Activated T-helper 1 cell treated with Interleukin-2 at 50 U/mL for 16 hours (primary cell): ENCODE results near the gene NRG3.

ENCODE experiments used
- DNase-seq: peaks from one replicate; pipeline ENCODE4 v3.0.0-alpha.2; 2020; ENCODE audit warnings: low read depth

The NRG3 gene

DNA sequence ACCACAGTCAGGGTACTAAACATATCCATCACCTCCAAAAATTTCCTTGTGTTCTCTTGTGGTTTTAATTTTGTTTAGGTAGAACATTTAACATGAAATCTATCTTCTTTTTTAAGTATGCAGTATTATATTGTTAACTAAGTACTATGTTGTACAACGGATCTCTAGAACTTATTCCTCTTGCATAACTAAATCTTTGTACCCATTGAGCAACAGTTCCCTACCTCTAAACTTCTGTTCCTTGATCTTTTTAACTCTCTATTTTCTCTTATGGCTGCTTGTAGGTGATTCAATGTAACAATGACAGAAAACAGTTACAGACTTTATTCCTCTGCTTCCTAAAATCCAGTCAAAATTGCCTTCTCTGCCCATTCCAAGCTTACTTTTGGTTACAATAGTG is 9.9 kb downstream of the NRG3 start:
- DNase-seq, result no peak

- DNase-seq, result no peak
Measured at GRCh38 chr10:81885491-81885890, 10.5 kb downstream of the NRG3 start.

DNA sequence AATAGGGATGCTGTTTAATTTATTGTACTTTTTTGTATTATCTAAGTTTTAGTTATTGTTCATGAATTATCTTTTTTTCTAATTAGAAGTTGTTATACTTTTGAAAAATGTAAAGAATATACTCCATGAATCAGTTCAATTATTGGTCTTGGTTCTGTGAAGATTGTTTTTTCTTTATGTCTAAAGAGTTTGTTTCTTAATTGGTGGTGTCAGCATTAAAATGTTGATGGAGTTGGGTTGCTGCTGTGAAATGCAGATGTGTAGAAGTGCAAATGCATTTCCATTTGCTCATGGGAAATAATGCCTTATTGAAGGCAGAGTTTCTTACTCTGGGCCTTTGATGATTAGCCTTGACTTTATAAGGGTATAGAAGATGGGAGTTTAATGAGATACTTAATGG is 11.9 kb downstream of the NRG3 start:
- no peak for DNase-seq

DNA sequence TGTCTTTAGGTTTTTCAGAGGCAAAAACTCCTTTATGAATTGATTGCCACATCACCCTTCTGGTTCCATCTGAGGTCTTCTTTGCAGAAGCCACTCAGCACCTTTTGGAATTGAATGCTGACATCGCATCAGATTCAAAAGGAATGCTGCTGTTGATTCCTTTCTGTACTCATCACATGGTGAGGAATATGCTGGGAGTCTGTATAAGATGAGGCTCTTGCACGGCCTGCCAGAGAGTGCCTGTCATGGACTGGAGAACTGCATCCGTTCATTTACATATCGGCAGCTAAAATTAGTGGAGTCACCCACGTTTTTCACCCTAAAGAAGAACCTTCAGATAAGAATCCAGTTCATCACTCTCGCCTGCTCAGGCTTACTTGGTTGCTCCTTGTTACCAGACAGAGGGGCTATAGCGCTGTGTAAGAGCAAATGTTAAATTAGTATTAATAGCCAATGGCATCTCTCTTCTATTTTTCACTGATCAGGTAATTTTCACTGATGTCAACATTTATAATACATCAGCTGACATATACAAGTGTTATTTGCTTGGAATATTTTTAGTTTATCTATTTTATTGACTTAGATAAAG is 14.3 kb downstream of the NRG3 start:
- DNase-seq, result no peak

DNA sequence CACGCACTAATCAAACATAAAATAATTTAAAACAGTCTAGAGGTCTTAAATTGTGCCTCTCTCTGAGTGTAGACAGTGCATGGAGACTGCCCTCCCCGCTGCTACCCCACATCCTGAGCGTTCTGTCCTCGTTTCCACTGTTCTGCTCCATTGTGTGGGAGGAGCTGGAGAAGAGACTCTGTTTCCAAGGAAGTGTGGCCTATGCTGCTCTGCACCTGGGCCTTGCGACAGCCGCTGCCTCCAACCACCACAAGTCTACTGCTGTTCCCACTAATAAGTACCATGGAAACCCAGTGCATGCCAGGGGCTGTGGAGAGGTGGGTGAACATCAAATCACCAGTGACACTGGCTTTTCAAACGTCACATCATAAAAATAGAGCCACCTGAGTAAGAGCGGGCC is 19.6 kb downstream of the NRG3 start:
- DNase-seq, result no peak

DNA sequence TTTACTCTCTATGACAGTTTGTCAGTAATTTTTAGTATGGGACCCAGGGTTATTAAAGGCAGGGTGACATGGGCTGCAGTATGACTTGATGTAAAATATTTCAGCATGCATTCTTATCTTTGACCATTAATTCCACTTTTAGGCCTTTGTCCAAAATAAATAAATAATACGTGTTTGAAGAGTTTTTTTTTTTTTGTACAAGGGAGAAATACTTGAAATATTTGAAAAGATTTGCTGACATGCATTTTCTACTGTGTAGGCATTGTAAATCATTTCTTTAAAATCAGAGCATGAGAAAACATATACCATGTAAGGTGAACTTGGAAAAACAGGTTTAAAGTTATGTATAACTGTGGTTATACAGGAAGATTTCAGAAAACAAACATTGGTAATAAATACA is 23.5 kb downstream of the NRG3 start:
- DNase-seq, result no peak

DNA sequence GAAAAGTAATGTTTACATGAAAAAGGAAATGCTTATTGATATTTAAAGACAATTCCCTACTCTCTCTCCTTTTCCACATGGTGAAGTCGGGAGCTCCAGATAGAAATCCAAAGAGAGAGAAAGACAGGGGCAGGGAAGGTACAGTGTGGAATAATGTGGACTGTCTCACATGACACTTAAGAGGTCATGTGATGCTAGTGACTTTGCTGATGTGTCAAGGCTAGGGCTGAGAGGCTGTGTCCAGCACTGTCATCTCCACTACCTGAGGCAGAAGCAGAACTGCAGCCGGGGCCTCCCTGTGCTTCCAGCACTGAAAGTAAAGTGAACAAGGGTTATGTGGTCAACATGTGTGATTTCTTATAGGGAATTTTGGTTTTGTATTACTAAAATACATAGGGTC is 26.0 kb downstream of the NRG3 start:
- no peak for DNase-seq

GRCh38 chr10:81903472-81903871 is 28.5 kb downstream of the NRG3 start:
- no peak for DNase-seq

GRCh38 chr10:81905161-81905560 is 30.2 kb downstream of the NRG3 start:
- no peak for DNase-seq

DNA sequence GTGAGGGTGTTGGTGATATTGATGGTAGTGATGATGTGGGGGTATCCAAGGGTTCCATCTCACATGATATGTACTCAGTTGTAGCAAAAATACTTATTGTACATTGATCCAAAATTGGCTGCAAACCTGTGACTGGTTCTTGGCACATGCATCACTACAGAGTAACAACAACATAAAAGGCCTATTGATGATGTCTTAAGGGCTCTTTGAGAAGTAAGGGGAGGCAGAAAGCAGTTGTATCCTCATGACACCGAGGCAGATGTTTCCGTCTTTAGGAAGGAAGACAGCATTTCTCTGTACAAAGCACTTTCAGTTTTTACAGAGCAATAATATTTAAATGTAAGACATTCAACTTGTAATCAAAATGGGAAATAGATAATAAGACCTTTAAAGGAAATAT is 34.5 kb downstream of the NRG3 start:
- no peak for DNase-seq

DNA sequence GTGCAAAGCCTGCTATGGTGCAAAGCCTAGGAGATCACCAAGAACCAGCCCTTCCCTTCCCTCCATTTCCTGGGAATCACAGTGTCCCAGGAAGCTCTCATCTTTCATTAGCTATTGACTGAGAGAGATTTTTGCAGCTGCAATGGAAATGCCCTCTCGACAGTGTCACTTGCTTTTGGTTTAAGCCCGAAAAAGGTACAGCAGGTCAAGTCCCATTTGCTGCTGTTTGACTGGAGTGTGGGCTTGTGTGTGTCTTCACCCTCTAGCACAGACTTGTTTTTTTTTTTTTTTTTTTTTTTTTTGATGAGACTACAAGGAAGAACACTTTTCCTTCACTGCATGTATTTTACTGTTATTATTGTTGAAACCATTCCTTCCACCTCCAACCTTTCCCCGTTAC is 36.3 kb downstream of the NRG3 start:
- no peak for DNase-seq

GRCh38 chr10:81914736-81915503 is 39.9 kb downstream of the NRG3 start:
- no peak for DNase-seq

DNA sequence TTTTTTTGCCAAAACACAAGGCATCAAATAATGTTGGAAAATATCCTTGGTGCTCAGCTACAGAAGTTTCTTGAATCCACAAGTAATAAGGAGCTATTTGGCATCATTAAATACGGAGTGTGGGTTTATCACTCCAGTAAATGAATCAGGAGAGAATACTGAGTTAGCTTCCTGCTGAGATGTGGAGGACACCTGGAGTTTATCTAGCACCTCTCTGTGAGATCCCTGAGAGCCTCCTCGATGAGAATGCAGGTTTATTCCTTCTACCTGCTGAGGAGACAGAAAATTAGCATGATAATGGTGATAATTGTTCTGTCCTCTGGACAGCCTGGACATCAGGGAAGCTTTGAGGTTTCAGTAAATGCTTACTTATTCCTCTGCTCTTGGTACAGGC is 40.5 kb downstream of the NRG3 start:
- no peak for DNase-seq

GRCh38 chr10:81917666-81918065 is 42.7 kb downstream of the NRG3 start:
- no peak for DNase-seq

DNA sequence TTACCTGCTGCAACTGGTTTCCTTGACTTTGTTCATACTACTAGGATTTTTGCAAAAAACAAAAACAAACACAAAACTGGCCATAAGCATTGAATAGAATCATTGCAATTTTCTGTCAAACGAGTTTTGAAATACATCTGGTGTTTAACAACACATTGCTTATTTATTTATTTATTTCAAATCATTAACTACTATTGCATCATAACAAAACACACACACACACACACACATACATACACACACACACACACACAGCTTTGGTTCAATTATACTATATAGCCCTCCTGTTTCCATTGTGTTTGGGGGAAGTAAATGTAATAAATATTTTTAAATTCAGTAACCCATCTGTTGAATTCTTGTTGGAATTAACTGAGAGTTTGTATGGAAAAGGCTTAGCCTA is 43.8 kb downstream of the NRG3 start:
- no peak for DNase-seq

DNA sequence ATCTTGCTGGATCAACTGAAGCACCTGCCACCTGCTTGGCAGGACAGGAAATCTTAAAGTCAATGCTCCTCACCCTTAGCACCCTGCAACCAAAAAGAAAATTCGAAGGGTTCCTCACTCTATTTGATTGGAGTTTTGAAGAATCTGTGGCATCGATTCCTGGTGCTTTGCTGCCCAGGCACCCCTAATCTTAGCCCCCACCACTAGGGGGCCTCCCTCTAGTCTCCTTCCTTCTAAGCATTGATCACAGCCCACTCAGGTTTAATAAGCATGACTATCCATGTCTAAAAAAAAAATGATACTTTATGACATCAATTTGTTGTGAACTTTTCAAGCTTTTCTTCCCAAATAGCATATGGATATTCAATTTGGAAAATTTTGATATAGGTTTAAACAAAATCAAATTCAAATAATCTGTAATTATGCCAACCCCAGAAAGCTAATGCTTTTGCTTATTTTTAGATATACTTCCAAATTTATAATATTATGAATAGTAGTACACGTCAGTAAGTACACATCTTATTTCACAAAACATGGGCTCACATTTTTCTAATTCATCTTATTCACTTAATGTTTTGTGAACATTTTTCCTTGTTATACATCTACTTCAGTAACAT is 45.3 kb downstream of the NRG3 start:
- no peak for DNase-seq

DNA sequence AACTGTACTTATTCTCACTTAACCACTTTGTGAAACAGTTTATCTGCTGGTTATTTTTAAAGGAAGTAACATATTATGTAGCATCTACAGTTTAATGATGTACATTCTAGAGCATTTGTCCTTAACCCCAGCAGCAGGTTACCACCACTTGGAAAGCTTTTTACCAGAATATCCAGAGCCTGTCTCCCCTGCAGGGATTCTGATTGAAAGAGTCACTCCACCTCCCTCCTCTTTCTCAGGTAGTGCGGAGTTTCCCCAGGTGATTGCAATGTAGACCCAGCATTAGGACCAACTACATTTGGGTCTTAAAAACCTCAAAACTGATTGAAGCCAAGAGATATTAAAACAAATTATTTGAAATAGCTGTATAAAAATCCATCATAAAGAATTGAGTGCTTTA is 53.1 kb downstream of the NRG3 start:
- no peak for DNase-seq

GRCh38 chr10:81943583-81943982 is 68.6 kb downstream of the NRG3 start:
- DNase-seq, result no peak

GRCh38 chr10:81944609-81945008 is 69.6 kb downstream of the NRG3 start:
- DNase-seq, result no peak

GRCh38 chr10:81949283-81949682 is 74.3 kb downstream of the NRG3 start:
- DNase-seq, result no peak

- DNase-seq, result no peak
Measured at GRCh38 chr10:81950358-81950757, 75.4 kb downstream of the NRG3 start.

DNA sequence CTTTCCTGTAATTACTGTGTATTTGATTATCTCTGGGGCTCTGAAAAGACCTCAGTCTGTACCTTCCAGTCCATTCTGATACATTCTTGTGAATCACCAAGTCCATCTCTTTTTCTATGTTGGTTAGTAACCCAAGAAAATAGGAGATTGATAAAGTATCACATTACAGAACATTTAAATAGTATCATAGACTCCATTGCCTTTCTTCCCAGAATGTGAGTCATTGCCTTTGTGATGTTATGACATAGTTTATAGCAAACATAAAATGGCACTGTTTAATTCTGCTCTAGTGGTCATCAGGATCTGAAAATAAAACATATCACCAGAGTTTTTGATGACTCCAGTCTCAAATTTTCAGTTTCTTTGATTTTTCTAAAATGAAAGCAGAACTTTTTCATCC is 78.4 kb downstream of the NRG3 start:
- DNase-seq, result no peak

- DNase-seq, result no peak
Measured at GRCh38 chr10:81957976-81958375, 83.0 kb downstream of the NRG3 start.

- DNase-seq, result no peak
Measured at GRCh38 chr10:81959016-81959415, 84.0 kb downstream of the NRG3 start.
